GM23338 (cell line): ENCODE results near the gene DDRGK1. TPM values are rescaled to one million over a fixed set of nuclear protein-coding genes. Genes with fewer than 3 reads are reported as not detected.

Experiments used
- ATAC-seq: fragments of 200-7000 bp; cut with Tn5 transposase; 3 replicates; pipeline ENCODE4 v1.9.1; 2020
- DNase-seq: peaks from one replicate; pipeline ENCODE4 v3.0.0-alpha.2; 2015; ENCODE audit warnings: low spot score
- H2AFZ ChIP-seq: fragments of 200-600 bp; sonication (generic); 2 replicates; pipeline ENCODE4 v1.8.0; 2016; ENCODE audit warnings: antibody characterized with exemption, mild to moderate bottlenecking, moderate library complexity
- H3F3A ChIP-seq: fragments of 200-600 bp; sonication (generic); replicated peaks from 2 replicates; pipeline ENCODE4 v1.8.0; 2017; ENCODE audit warnings: antibody characterized with exemption, mixed run types, low read depth
- H3K27ac ChIP-seq: fragments of 200-600 bp; sonication (generic); 2 replicates; pipeline ENCODE4 v1.6.1; 2016; ENCODE audit warnings: low read depth
- H3K27me3 ChIP-seq: fragments of 200-600 bp; sonication (generic); 2 replicates; pipeline ENCODE4 v1.8.0; 2016; ENCODE audit warnings: mild to moderate bottlenecking, mixed run types, moderate library complexity; ENCODE audit not compliant: insufficient read depth
- H3K36me3 ChIP-seq: fragments of 200-600 bp; sonication (generic); 2 replicates; pipeline ENCODE4 v1.8.0; 2016; ENCODE audit warnings: mild to moderate bottlenecking; ENCODE audit not compliant: insufficient read depth
- H3K4me1 ChIP-seq: fragments of 200-600 bp; sonication (generic); 2 replicates; pipeline ENCODE4 v1.8.0; 2016; ENCODE audit warnings: mild to moderate bottlenecking, moderate library complexity; ENCODE audit not compliant: insufficient read depth
- H3K4me2 ChIP-seq: fragments of 200-600 bp; sonication (generic); 2 replicates; pipeline ENCODE4 v1.7.1; 2017; ENCODE audit warnings: mixed run types
- H3K4me3 ChIP-seq: fragments of 200-600 bp; sonication (generic); 2 replicates; pipeline ENCODE4 v1.6.1; 2016; ENCODE audit warnings: mixed run types
- H3K79me2 ChIP-seq: fragments of 200-600 bp; sonication (generic); replicated peaks from 2 replicates; pipeline ENCODE4 v1.8.0; 2017; ENCODE audit warnings: mild to moderate bottlenecking; ENCODE audit not compliant: insufficient read depth
- H3K9me2 ChIP-seq: fragments of 200-600 bp; sonication (generic); 2 replicates; pipeline ENCODE4 v1.8.0; 2017; ENCODE audit not compliant: insufficient read depth
- H4K20me1 ChIP-seq: fragments of 200-600 bp; sonication (generic); replicated peaks from 2 replicates; pipeline ENCODE4 v1.8.0; 2017; ENCODE audit warnings: mild to moderate bottlenecking; ENCODE audit not compliant: insufficient read depth
- H3K27ac Mint-ChIP-seq: 2 replicates; pipeline ENCODE4 v1.8.0; 2020; ENCODE audit warnings: inconsistent platforms, mild to moderate bottlenecking, moderate library complexity, mixed read lengths
- H3K27me3 Mint-ChIP-seq: 3 replicates; pipeline ENCODE4 v1.8.0; 2022; ENCODE audit warnings: low read depth, mild to moderate bottlenecking, moderate library complexity, mixed read lengths, inconsistent platforms; ENCODE audit not compliant: insufficient read depth, poor library complexity
- H3K36me3 Mint-ChIP-seq: 3 replicates; pipeline ENCODE4 v1.8.0; 2021; ENCODE audit warnings: low read depth, mild to moderate bottlenecking, inconsistent platforms, moderate library complexity, mixed read lengths
- H3K4me1 Mint-ChIP-seq: 3 replicates; pipeline ENCODE4 v1.8.0; 2020; ENCODE audit warnings: mild to moderate bottlenecking, inconsistent platforms, mixed read lengths
- H3K4me3 Mint-ChIP-seq: 3 replicates; pipeline ENCODE4 v1.8.0; 2021; ENCODE audit warnings: moderate library complexity, mild to moderate bottlenecking, inconsistent platforms, mixed read lengths
- H3K9me3 Mint-ChIP-seq: 3 replicates; pipeline ENCODE4 v1.8.0; 2020; ENCODE audit warnings: moderate library complexity, mild to moderate bottlenecking, inconsistent platforms, mixed read lengths
- CREB1 ChIP-seq: fragments of 250-450 bp; sonication (Bioruptor Pico); IDR thresholded peaks from 2 replicates; pipeline ENCODE4 v1.5.0; 2020; ENCODE audit warnings: low read depth, mild to moderate bottlenecking, moderate library complexity
- CTCF ChIP-seq, 2 experiments: fragments of 200-600 bp in 1 of 2; sonication (generic) in 1 of 2; conservative IDR thresholded peaks; 2 replicates each; pipeline versions ENCODE4 v1.5.1 to v1.6.1; 2016 to 2017; ENCODE audit warnings: antibody characterized with exemption in 2 of 2, low read depth in 2 of 2, mild to moderate bottlenecking in 2 of 2, moderate library complexity in 1 of 2
- EZH2 ChIP-seq: fragments of 200-600 bp; sonication (generic); IDR thresholded peaks from one replicate; pipeline ENCODE4 v1.8.0; 2017; ENCODE audit warnings: antibody characterized with exemption, mild to moderate bottlenecking, low read depth; ENCODE audit not compliant: unreplicated experiment
- EZH2phosphoT487 ChIP-seq: fragments of 200-600 bp; sonication (generic); IDR thresholded peaks from one replicate; pipeline ENCODE4 v1.8.1; 2018; ENCODE audit warnings: antibody characterized with exemption; ENCODE audit not compliant: unreplicated experiment
- JUNB ChIP-seq: IDR thresholded peaks from one replicate; pipeline ENCODE4 v1.6.1; 2016; ENCODE audit warnings: antibody characterized with exemption; ENCODE audit not compliant: unreplicated experiment
- NANOG ChIP-seq: IDR thresholded peaks from 2 replicates; pipeline ENCODE4 v1.6.1; 2016; ENCODE audit warnings: antibody characterized with exemption, borderline replicate concordance
- POLR2AphosphoS5 ChIP-seq: IDR thresholded peaks from 2 replicates; pipeline ENCODE4 v1.6.1; 2016; ENCODE audit warnings: antibody characterized with exemption, low read depth
- REST ChIP-seq: IDR thresholded peaks from one replicate; pipeline ENCODE4 v1.6.1; 2018; ENCODE audit warnings: antibody characterized with exemption; ENCODE audit not compliant: unreplicated experiment
- STAT1 ChIP-seq: IDR thresholded peaks from one replicate; pipeline ENCODE4 v1.6.1; 2016; ENCODE audit warnings: antibody characterized with exemption; ENCODE audit not compliant: unreplicated experiment
- ZNF114 ChIP-seq: fragments of 250-450 bp; sonication (Bioruptor Pico); IDR thresholded peaks from 2 replicates; pipeline ENCODE4 v1.5.0; 2020; ENCODE audit warnings: mild to moderate bottlenecking, moderate library complexity
- ZNF331 ChIP-seq: fragments of 250-450 bp; sonication (Bioruptor Pico); IDR thresholded peaks from 2 replicates; pipeline ENCODE4 v1.5.0; 2020; ENCODE audit warnings: low read depth, mild to moderate bottlenecking, moderate library complexity
- ZNF462 ChIP-seq: fragments of 250-450 bp; sonication (Bioruptor Pico); IDR thresholded peaks from 2 replicates; pipeline ENCODE4 v1.5.0; 2020; ENCODE audit warnings: mild to moderate bottlenecking, moderate library complexity
- polyA plus RNA-seq: library from polyadenylated mRNA; unstranded; fragments of >200 nt; fragmentation: Nextera tagmentation; extraction: Ambion mirVana; gene quantifications from 2 replicates; pipeline ENCODE4 v1.2.1, GENCODE V29; 2016
- total RNA-seq: library from RNA; depleted of rRNA; stranded (reverse); fragments of >200 nt; shearing (Covaris generic); gene quantifications from 2 replicates; pipeline ENCODE4 v1.2.3, GENCODE V29; 2014
- TF ChIP-seq, protein P1 (sequence below): IDR thresholded peaks from 2 replicates; pipeline ENCODE4 v1.6.1; 2016; ENCODE audit warnings: antibody characterized with exemption

The DDRGK1 gene
- total and polyA plus RNA-seq, 2 experiments from 2014 or later = 44.0 to 45.5 TPM

DNA sequence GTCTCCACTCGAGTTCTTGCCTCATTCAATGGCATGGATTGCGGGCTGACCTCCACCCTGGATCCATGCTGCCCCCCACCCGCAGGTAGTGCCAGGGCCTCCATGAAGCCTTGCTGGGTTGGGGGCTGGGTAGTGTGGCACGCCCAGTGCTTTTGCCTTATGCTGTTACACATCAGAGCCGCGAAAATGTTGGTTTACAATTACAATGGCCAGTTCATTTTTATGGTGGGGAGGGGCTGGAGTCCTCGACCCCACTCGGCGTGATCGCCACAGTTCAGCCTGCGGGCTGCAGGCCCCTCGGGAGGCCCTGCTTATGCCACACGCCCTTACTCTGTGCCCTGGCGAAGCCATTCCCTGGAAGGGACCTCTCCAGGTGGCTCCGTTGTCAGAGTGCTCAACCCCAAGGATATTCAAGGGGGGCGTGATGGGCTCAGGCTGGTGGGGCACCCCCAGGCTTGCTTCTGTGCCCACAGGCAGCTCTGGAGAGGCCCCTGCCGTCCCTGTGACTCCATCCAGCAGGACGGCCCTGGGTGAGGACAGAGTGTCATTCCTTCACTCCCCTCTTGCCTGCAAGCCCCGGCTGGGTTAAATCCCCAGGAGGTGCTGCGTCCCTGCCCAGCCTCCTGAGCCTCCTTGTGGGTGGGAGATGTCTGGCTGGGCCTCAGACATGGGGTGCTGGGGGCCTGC is 19.7 kb upstream of the DDRGK1 start:
- Mint-ChIP-seq H3K27me3 (peaks cover 5% of the 10 kb centered on the region), H3K4me1 (peaks cover 5% of the 10 kb centered on the region; the same call in 1 of the 3 replicates), H3K27ac (no peak overlapping the region), H3K4me3 (no peak overlapping the region), H3K36me3 (peaks cover 34% of the 10 kb centered on the region), H3K9me3 (no peaks in the 10 kb centered on the region)
- Histone ChIP-seq H3K4me3 (no peak overlapping the region), H3K9me2 (no peaks in the 10 kb centered on the region), H3K27ac (no peak overlapping the region), H3K27me3 (no peaks in the 10 kb centered on the region), H3K36me3 (peaks cover 11% of the 10 kb centered on the region; the same call in 1 of the 2 replicates), H3K4me1 (no peaks in the 10 kb centered on the region; the same call in 1 of the 2 replicates), H3K79me2 (no peaks in the 10 kb centered on the region), H3K4me2 (no peak overlapping the region), H2AFZ (no peak overlapping the region), H3F3A (no peaks in the 10 kb centered on the region), H4K20me1 (no peaks in the 10 kb centered on the region; the same call in 1 of the 2 replicates)
- TF ChIP-seq ZNF114 = no peak
- no peak for TF ChIP-seq JUNB
- no peak for TF ChIP-seq STAT1
- TF ChIP-seq EZH2phosphoT487 = no peak
- TF ChIP-seq, protein P1, sequence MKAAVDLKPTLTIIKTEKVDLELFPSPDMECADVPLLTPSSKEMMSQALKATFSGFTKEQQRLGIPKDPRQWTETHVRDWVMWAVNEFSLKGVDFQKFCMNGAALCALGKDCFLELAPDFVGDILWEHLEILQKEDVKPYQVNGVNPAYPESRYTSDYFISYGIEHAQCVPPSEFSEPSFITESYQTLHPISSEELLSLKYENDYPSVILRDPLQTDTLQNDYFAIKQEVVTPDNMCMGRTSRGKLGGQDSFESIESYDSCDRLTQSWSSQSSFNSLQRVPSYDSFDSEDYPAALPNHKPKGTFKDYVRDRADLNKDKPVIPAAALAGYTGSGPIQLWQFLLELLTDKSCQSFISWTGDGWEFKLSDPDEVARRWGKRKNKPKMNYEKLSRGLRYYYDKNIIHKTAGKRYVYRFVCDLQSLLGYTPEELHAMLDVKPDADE = no peak
- TF ChIP-seq CREB1 (CRISPR knock-in tag) = no peak
- TF ChIP-seq REST = no peak
- no peak for TF ChIP-seq NANOG
- TF ChIP-seq POLR2AphosphoS5 = no peak
- no peak for TF ChIP-seq ZNF462 (CRISPR knock-in tag)
- no peak for TF ChIP-seq EZH2
- no peak for TF ChIP-seq ZNF331 (CRISPR knock-in tag)
- no peak for TF ChIP-seq CTCF (conservative IDR thresholded peaks at IDR 0.05; ENCODE audit: low read depth in 2 of 2)
- ATAC-seq (peak; percentile 20), DNase-seq (no peak)
